Tibial nerve (tissue), 4 donors: Measurements from ENCODE around the gene RFPL1.

Source experiments
- EP300 ChIP-seq, 2 donors: sonication (generic); formaldehyde crosslinking; IDR thresholded peaks; one replicate each; pipeline ENCODE4 v1.6.1; 2017; ENCODE audit warnings: antibody characterized with exemption in 2 of 2, mild to moderate bottlenecking in 1 of 2
- TF ChIP-seq, protein P1 (sequence below), 5 experiments: fragments of 200-600 bp in 3 of 5; fragments of 450-650 bp in 2 of 5; sonication (generic) in 3 of 5; IDR thresholded peaks; one replicate each; pipeline ENCODE4 v1.5.1; 2016 to 2019; ENCODE audit warnings: antibody characterized with exemption in 5 of 5, mild to moderate bottlenecking in 3 of 5, moderate library complexity in 2 of 5

DNA sequence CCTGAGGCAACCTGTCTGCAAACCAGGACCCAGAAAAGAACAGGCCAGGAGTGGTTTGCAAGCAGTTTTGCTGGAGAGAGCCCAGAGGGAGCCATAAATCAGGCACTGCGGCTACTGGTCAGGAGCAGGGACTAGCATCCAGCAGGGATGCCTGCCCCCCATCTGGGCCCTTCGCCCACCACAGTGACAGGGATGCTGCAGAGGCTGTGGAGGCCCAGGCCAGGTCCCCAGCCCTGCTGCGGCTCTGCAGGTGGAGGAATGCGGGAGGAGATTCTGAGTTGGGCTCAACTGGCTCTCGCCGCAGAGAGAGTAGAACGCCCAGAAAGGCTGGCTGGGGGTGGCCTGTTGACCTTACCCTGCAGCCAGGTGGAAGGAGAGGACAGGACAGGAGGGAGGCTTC, 25.2 kb downstream of the RFPL1 start:
- TF ChIP-seq, protein P1, sequence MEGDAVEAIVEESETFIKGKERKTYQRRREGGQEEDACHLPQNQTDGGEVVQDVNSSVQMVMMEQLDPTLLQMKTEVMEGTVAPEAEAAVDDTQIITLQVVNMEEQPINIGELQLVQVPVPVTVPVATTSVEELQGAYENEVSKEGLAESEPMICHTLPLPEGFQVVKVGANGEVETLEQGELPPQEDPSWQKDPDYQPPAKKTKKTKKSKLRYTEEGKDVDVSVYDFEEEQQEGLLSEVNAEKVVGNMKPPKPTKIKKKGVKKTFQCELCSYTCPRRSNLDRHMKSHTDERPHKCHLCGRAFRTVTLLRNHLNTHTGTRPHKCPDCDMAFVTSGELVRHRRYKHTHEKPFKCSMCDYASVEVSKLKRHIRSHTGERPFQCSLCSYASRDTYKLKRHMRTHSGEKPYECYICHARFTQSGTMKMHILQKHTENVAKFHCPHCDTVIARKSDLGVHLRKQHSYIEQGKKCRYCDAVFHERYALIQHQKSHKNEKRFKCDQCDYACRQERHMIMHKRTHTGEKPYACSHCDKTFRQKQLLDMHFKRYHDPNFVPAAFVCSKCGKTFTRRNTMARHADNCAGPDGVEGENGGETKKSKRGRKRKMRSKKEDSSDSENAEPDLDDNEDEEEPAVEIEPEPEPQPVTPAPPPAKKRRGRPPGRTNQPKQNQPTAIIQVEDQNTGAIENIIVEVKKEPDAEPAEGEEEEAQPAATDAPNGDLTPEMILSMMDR (IDR thresholded peaks at IDR 0.05): no peak
- no peak for TF ChIP-seq EP300 (IDR thresholded peaks at IDR 0.05)
